LNCaP clone FGC (cell line): ENCODE measurements around the gene WHRN.

ENCODE experiments used
- DNase-seq: peaks from one replicate; pipeline ENCODE4 v3.0.0-alpha.2; 2011; ENCODE audit warnings: low read depth
- H3K4me3 ChIP-seq: 2 replicates; pipeline ENCODE4 v1.5.1; 2011; ENCODE audit warnings: mild to moderate bottlenecking, low read depth, low read length, control low read depth
- CTCF ChIP-seq: IDR thresholded peaks from 2 replicates; pipeline ENCODE4 v1.5.1; 2012; ENCODE audit warnings: mild to moderate bottlenecking; ENCODE audit not compliant: control insufficient read depth, insufficient read depth; ENCODE audit errors: extremely low read depth

Gene WHRN

GRCh38 chr9:114493521-114494184 is 11.6 kb downstream of the WHRN start:
- H3K4me3 ChIP-seq = no peak overlapping the region
- no peak for DNase-seq

GRCh38 chr9:114492991-114493390 is 12.3 kb downstream of the WHRN start:
- DNase-seq = no peak
- TF ChIP-seq CTCF = no peak
- H3K4me3 ChIP-seq = no peak overlapping the region

More at GRCh38 chr9:114493521-114494184, 11.6 kb downstream of the WHRN start:
- TF ChIP-seq CTCF = no peak

GRCh38 chr9:114491430-114492003 is 13.8 kb downstream of the WHRN start:
- no peak for DNase-seq
- TF ChIP-seq CTCF = no peak
- H3K4me3 ChIP-seq = no peak overlapping the region

GRCh38 chr9:114489928-114490327 is 15.3 kb downstream of the WHRN start:
- no peak for TF ChIP-seq CTCF
- DNase-seq = no peak
- H3K4me3 ChIP-seq = no peak overlapping the region

- DNase-seq = no peak
- TF ChIP-seq CTCF = no peak
- no peak overlapping the region for H3K4me3 ChIP-seq
These were observed 16.7 kb downstream of the WHRN start for GRCh38 chr9:114488398-114489129.

- DNase-seq = peak; percentile 27
- no peak overlapping the region for H3K4me3 ChIP-seq
- TF ChIP-seq CTCF = peak; percentile 93
These were observed 17.5 kb downstream of the WHRN start for GRCh38 chr9:114487607-114488300.
